Measurements from ENCODE around the gene GINS3. TPM values are rescaled to one million over a fixed set of nuclear protein-coding genes. Genes with fewer than 3 reads are reported as not detected.

GINS3 gene
- total and polyA plus RNA-seq, 4 donors, result 0.76 to 5.9 (median 1.2) TPM

GRCh38 chr16:58363746-58364393 is 28.4 kb upstream of the GINS3 start:
- Histone ChIP-seq H3K27me3 (ENCODE audit: control insufficient read depth in 4 of 4, insufficient read depth in 4 of 4, low read length in 3 of 4) (no peaks in the 10 kb centered on the region), H3K4me1 (ENCODE audit: control insufficient read depth in 4 of 4, insufficient read depth in 4 of 4, low read length in 3 of 4) (no peaks in the 10 kb centered on the region), H3K27ac (ENCODE audit: low read depth in 1 of 2, low read length in 2 of 2) (no peak overlapping the region), H3K4me3 (ENCODE audit: low read depth in 1 of 3, low read length in 3 of 3) (no peak overlapping the region), H3K9ac (ENCODE audit: low read depth in 1 of 2, low read length in 2 of 2) (no peak overlapping the region), H3K36me3 (ENCODE audit: control insufficient read depth in 4 of 4, insufficient read depth in 3 of 4, low read depth in 1 of 4, low read length in 3 of 4) (no peaks in the 10 kb centered on the region), H3K9me3 (ENCODE audit: control insufficient read depth in 4 of 4, low read length in 3 of 4) (peaks cover 0 to 7% (median 6%) of the 10 kb centered on the region in 4 donors)
- TF ChIP-seq ATF3 (IDR thresholded peaks at IDR 0.05), result no peak
- no peak for TF ChIP-seq YY1 (IDR thresholded peaks at IDR 0.05)
- TF ChIP-seq TAF1 (conservative IDR thresholded peaks at IDR 0.05), result no peak
- no peak for TF ChIP-seq RAD21 (IDR thresholded peaks at IDR 0.05)
- TF ChIP-seq REST (IDR thresholded peaks at IDR 0.05), result no peak
- TF ChIP-seq GABPA (IDR thresholded peaks at IDR 0.05 in 1 of 2, conservative IDR thresholded peaks at IDR 0.05 in 1 of 2), result no peak
- TF ChIP-seq SP1 (IDR thresholded peaks at IDR 0.05), result no peak
- no peak for TF ChIP-seq HNF4A (conservative IDR thresholded peaks at IDR 0.05)
- TF ChIP-seq FOXA1 (IDR thresholded peaks at IDR 0.05), result no peak
- no peak for TF ChIP-seq RXRA (IDR thresholded peaks at IDR 0.05)
- TF ChIP-seq NR2F2 (IDR thresholded peaks at IDR 0.05), result no peak
- TF ChIP-seq JUND (IDR thresholded peaks at IDR 0.05), result no peak
- TF ChIP-seq ZBTB33 (IDR thresholded peaks at IDR 0.05), result no peak
- TF ChIP-seq FOXA2 (IDR thresholded peaks at IDR 0.05), result no peak
- no peak for TF ChIP-seq MAX (IDR thresholded peaks at IDR 0.05)
- TF ChIP-seq CTCF (IDR thresholded peaks at IDR 0.05; ENCODE audit: low read depth, low read length, missing input control), result no peak
- TF ChIP-seq HNF4G (IDR thresholded peaks at IDR 0.05), result no peak
- TF ChIP-seq EGR1 (IDR thresholded peaks at IDR 0.05; ENCODE audit: low read depth in 2 of 2), result no peak
- no peak for DNase-seq (ENCODE audit: low spot score)
- WGBS, result 80% methylated on average over 3 of the region's 3 CpGs
